ENCODE data around the gene CCDC63. TPM values are rescaled to one million over a fixed set of nuclear protein-coding genes. Genes with fewer than 3 reads are reported as not detected.

CCDC63 gene
- total RNA-seq, 3 donors from 2014 or later, result not detected

- Histone ChIP-seq H3K27me3 (no peaks in the 10 kb centered on the region), H3K4me1 (no peaks in the 10 kb centered on the region)
- intact Hi-C loops (cut with DNase I; ENCODE audit: low total_unique reads), result no loop called here
Observed at GRCh38 chr12:110809149-110809548, 37.6 kb upstream of the CCDC63 start.

DNA sequence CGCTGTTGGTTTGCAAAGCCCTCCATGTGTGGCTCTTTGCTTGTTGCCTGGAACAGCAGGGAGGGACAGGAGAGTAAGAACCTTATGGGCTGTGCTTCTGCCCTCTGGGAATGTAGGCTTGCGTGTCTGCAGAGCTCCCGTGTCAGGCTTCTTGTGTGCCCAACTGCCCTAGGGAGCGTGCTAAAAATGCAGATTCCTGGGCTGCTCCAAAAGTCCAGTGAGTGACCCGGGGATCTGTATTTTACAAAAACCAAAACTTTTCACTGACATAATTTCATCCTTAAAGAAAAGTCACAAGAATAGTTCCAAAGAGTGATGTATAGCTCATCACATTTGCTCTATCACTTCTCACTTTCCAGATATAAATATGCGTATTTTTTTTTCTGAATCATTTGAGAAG is 34.8 kb upstream of the CCDC63 start:
- no peak for DNase-seq (ENCODE audit: low spot score in 2 of 2)
- H3K4me3 ChIP-seq, result no peak overlapping the region
- no peaks in the 10 kb centered on the region for H3K36me3 ChIP-seq
- H3K9me3 ChIP-seq, result no peaks in the 10 kb centered on the region
- intact Hi-C loops (cut with DNase I; ENCODE audit: low total_unique reads), result no loop called here
- no peaks in the 10 kb centered on the region for H3K27me3 ChIP-seq
- TF ChIP-seq, protein P1, sequence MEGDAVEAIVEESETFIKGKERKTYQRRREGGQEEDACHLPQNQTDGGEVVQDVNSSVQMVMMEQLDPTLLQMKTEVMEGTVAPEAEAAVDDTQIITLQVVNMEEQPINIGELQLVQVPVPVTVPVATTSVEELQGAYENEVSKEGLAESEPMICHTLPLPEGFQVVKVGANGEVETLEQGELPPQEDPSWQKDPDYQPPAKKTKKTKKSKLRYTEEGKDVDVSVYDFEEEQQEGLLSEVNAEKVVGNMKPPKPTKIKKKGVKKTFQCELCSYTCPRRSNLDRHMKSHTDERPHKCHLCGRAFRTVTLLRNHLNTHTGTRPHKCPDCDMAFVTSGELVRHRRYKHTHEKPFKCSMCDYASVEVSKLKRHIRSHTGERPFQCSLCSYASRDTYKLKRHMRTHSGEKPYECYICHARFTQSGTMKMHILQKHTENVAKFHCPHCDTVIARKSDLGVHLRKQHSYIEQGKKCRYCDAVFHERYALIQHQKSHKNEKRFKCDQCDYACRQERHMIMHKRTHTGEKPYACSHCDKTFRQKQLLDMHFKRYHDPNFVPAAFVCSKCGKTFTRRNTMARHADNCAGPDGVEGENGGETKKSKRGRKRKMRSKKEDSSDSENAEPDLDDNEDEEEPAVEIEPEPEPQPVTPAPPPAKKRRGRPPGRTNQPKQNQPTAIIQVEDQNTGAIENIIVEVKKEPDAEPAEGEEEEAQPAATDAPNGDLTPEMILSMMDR (IDR thresholded peaks at IDR 0.05), result no peak
- TF ChIP-seq POLR2AphosphoS5 (IDR thresholded peaks at IDR 0.05), result no peak
- H3K4me1 ChIP-seq, result no peaks in the 10 kb centered on the region
- H3K27ac ChIP-seq, result no peak overlapping the region

More at GRCh38 chr12:110809149-110809548, 37.6 kb upstream of the CCDC63 start:
- Histone ChIP-seq H3K9me3 (peaks cover 0 to 6% of the 10 kb centered on the region in 2 donors), H3K27ac (no peak overlapping the region), H3K4me3 (no peak overlapping the region), H3K36me3 (no peaks in the 10 kb centered on the region)
- DNase-seq (ENCODE audit: low spot score in 2 of 2), result no peak
- TF ChIP-seq, protein P1 (IDR thresholded peaks at IDR 0.05), result no peak
- TF ChIP-seq POLR2AphosphoS5 (IDR thresholded peaks at IDR 0.05) (no peak), POLR2A (IDR thresholded peaks at IDR 0.05) (no peak)

- no peak overlapping the region for H3K4me3 ChIP-seq
- intact Hi-C loops (cut with DNase I; ENCODE audit: low total_unique reads), result no loop called here
- H3K27ac ChIP-seq, result no peak overlapping the region
- TF ChIP-seq, protein P1 (IDR thresholded peaks at IDR 0.05), result no peak
- no peak for TF ChIP-seq POLR2A (IDR thresholded peaks at IDR 0.05)
- no peak for TF ChIP-seq POLR2AphosphoS5 (IDR thresholded peaks at IDR 0.05)
- no peak for DNase-seq (ENCODE audit: low spot score in 2 of 2)
- no peaks in the 10 kb centered on the region for H3K9me3 ChIP-seq
- H3K27me3 ChIP-seq, result no peaks in the 10 kb centered on the region
- no peaks in the 10 kb centered on the region for H3K36me3 ChIP-seq
- no peaks in the 10 kb centered on the region for H3K4me1 ChIP-seq
Observed at GRCh38 chr12:110813285-110813684, 33.5 kb upstream of the CCDC63 start.

DNA sequence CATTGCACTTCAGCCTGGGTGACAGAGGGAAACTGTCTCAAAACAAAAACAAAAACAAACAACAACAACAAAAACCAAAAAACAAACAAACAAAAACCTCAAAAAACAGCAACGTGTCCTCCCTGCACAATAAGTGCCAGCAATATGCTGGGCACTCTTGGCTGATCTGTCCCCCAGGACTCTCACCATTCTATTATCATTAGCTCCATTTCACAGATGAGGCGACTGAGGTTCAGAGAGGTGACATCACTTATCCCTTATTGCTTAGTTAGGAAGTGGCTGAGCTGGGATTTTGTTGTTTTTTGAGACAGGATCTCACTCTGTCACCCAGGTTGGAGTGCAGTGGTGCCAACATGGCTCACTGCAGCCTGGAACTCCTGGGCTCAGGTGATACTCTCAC is 33.0 kb upstream of the CCDC63 start:
- H3K36me3 ChIP-seq, result no peaks in the 10 kb centered on the region
- intact Hi-C loops (cut with DNase I; ENCODE audit: low total_unique reads), result no loop called here
- H3K4me1 ChIP-seq, result no peaks in the 10 kb centered on the region
- no peaks in the 10 kb centered on the region for H3K9me3 ChIP-seq
- no peak for DNase-seq (ENCODE audit: low spot score in 2 of 2)
- H3K27ac ChIP-seq, result no peak overlapping the region
- TF ChIP-seq, protein P1 (IDR thresholded peaks at IDR 0.05), result no peak
- TF ChIP-seq POLR2A (IDR thresholded peaks at IDR 0.05) (no peak), POLR2AphosphoS5 (IDR thresholded peaks at IDR 0.05) (no peak)
- H3K4me3 ChIP-seq, result no peak overlapping the region
- H3K27me3 ChIP-seq, result no peaks in the 10 kb centered on the region

- intact Hi-C loops (cut with DNase I; ENCODE audit: low total_unique reads), result no loop called here
- no peak overlapping the region for H3K4me3 ChIP-seq
- H3K27ac ChIP-seq, result no peak overlapping the region
- DNase-seq (ENCODE audit: low spot score in 2 of 2), result no peak
- no peaks in the 10 kb centered on the region for H3K4me1 ChIP-seq
- no peak for TF ChIP-seq POLR2A (IDR thresholded peaks at IDR 0.05)
- no peak for TF ChIP-seq POLR2AphosphoS5 (IDR thresholded peaks at IDR 0.05)
- TF ChIP-seq, protein P1 (IDR thresholded peaks at IDR 0.05), result no peak
- no peaks in the 10 kb centered on the region for H3K9me3 ChIP-seq
- H3K36me3 ChIP-seq, result no peaks in the 10 kb centered on the region
- no peaks in the 10 kb centered on the region for H3K27me3 ChIP-seq
Observed at GRCh38 chr12:110816248-110816647, 30.5 kb upstream of the CCDC63 start.

Measured in breast epithelium (tissue), 4 donors.